Measurements from ENCODE around the gene SLC38A7. TPM values are rescaled to one million over a fixed set of nuclear protein-coding genes. Genes with fewer than 3 reads are reported as not detected.
"Not testable (repeated sequence)": the region's sequence is repeated elsewhere in the genome, so short reads cannot be mapped to it uniquely, and the experiment has no call there.

The SLC38A7 gene
- total RNA-seq, 3 donors from 2014 or later: 9.4 to 21.9 (median 14.9) TPM

- ATAC-seq (no peak), DNase-seq (peak in 1 of 3 donors; percentile 30)
- Histone ChIP-seq H3K4me3 (no peak overlapping the region), H3K36me3 (ENCODE audit: low read depth) (no peaks in the 10 kb centered on the region), H3K4me1 (ENCODE audit: low read depth) (no peaks in the 10 kb centered on the region), H3K9me3 (no peaks in the 10 kb centered on the region)
- no peak for TF ChIP-seq CTCF (IDR thresholded peaks at IDR 0.05)
- intact Hi-C loops (cut with DNase I, micrococcal nuclease): no loop called here
These were observed 13.5 kb downstream of the SLC38A7 start for GRCh38 chr16:58670946-58671583.

GRCh38 chr16:58670177-58670576 lies 14.4 kb downstream of the SLC38A7 start:
- no peaks in the 10 kb centered on the region for H3K9me3 ChIP-seq
- ATAC-seq (no peak), DNase-seq (peak in 1 of 3 donors; percentile 12)
- intact Hi-C loops (cut with DNase I, micrococcal nuclease): no loop called here
- H3K4me1 ChIP-seq (ENCODE audit: low read depth): no peaks in the 10 kb centered on the region
- TF ChIP-seq CTCF (IDR thresholded peaks at IDR 0.05): no peak
- no peaks in the 10 kb centered on the region for H3K36me3 ChIP-seq (ENCODE audit: low read depth)
- H3K4me3 ChIP-seq: no peak overlapping the region

- H3K9me3 ChIP-seq: no peaks in the 10 kb centered on the region
These were observed 19.4 kb downstream of the SLC38A7 start for GRCh38 chr16:58665200-58665599.

GRCh38 chr16:58661199-58661830 lies 23.3 kb downstream of the SLC38A7 start:
- ATAC-seq (peak; percentile 95), DNase-seq (peak in 1 of 3 donors; percentile 58)
- TF ChIP-seq CTCF (IDR thresholded peaks at IDR 0.05): no peak
- Histone ChIP-seq H3K4me3 (no peak overlapping the region), H3K9me3 (no peaks in the 10 kb centered on the region), H3K4me1 (ENCODE audit: low read depth) (no peaks in the 10 kb centered on the region), H3K36me3 (ENCODE audit: low read depth) (no peaks in the 10 kb centered on the region)
- intact Hi-C loops (cut with DNase I, micrococcal nuclease): no loop called here

More at GRCh38 chr16:58665200-58665599, 19.4 kb downstream of the SLC38A7 start:
- ATAC-seq: no peak
- intact Hi-C loops (cut with DNase I, micrococcal nuclease): no loop called here
- Histone ChIP-seq H3K4me3 (no peak overlapping the region), H3K4me1 (ENCODE audit: low read depth) (no peaks in the 10 kb centered on the region), H3K36me3 (ENCODE audit: low read depth) (no peaks in the 10 kb centered on the region)
- no peak for TF ChIP-seq CTCF (IDR thresholded peaks at IDR 0.05)
- DNase-seq: no peak

- not testable (repeated sequence) for DNase-seq, ATAC-seq
These were observed 24.7 kb downstream of the SLC38A7 start for GRCh38 chr16:58659911-58660310.

GRCh38 chr16:58658796-58659211 lies 25.8 kb downstream of the SLC38A7 start:
- H3K4me1 ChIP-seq (ENCODE audit: low read depth): peaks cover 2% of the 10 kb centered on the region
- no peak for ATAC-seq

More at GRCh38 chr16:58659911-58660310, 24.7 kb downstream of the SLC38A7 start:
- H3K4me1 ChIP-seq (ENCODE audit: low read depth); intact Hi-C loops (cut with DNase I, micrococcal nuclease); H3K4me3 ChIP-seq; H3K9me3 ChIP-seq; H3K36me3 ChIP-seq (ENCODE audit: low read depth): not testable (repeated sequence)

More at GRCh38 chr16:58658796-58659211, 25.8 kb downstream of the SLC38A7 start:
- Histone ChIP-seq H3K4me3 (no peak overlapping the region), H3K36me3 (ENCODE audit: low read depth) (no peaks in the 10 kb centered on the region), H3K9me3 (no peaks in the 10 kb centered on the region)
- intact Hi-C loops (cut with DNase I, micrococcal nuclease): no loop called here
- TF ChIP-seq CTCF (IDR thresholded peaks at IDR 0.05): no peak
- no peak for DNase-seq
